Measurements from ENCODE around the gene POLR3E. TPM values are rescaled to one million over a fixed set of nuclear protein-coding genes. Genes with fewer than 3 reads are reported as not detected.

Gene POLR3E
- total and polyA plus RNA-seq, 7 experiments from 2014 or later: 11.8 to 232 (median 107) TPM

DNA sequence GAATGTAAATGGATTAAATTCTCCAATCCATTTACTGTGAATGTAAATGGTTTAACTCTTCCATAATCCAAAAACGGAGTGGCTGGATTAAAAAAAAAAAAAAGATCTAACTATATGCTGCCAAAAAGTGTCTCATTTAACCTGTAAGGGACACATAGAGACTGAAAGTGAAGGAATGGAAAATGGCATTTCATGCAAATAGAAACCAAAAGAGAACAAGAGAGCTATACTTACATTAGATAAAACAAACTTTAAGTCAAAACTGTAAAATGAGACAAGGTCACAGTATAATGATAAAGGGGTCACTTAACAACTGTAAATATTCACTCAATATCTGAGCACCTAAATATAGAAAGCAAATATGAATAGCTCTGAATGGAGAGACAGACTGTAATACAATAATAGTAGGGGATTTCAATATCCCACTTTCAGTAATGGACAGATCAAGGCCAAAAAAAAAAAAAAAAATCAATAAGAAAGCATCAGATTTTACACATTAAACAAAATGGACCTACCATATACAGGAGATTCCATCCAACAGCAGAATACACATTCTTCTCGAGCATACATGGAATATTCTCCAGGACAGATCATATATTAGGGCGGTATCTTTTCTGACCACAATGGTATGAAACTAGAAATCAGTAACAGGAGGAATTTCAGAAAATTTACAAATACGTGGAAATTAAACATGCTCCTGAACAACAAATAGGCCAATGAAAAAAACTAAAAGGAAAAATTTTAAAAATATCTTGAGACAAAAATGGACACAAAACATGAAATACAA is 40.8 kb downstream of the POLR3E start:
- peaks cover 0 to 34% (median 7%) of the 10 kb centered on the region in 3 experiments for H3K9me3 ChIP-seq (ENCODE audit: control insufficient read depth in 2 of 3, low read length in 3 of 3)
- H3K4me1 Mint-ChIP-seq: peaks cover 2 to 28% (median 26%) of the 10 kb centered on the region in 7 donors
- ChIA-PET POLR2A (interaction anchor here (1.0 to 3.4 kb wide), 4 partner anchors 20 to 35 kb away, joined by 3 to 19 read pairs (median 6); no protein-coding TSS in a partner anchor), CTCF (interaction anchor here (0.6 to 1.5 kb wide), 2 partner anchors 20 to 1147 kb away, joined by 4 to 6 read pairs; no protein-coding TSS in a partner anchor)
- no peaks in the 10 kb centered on the region for H3K4me1 ChIP-seq (ENCODE audit: control insufficient read depth in 2 of 2, insufficient read depth in 2 of 2, low read length in 2 of 2)
- H3K27me3 Mint-ChIP-seq: no peaks in the 10 kb centered on the region
- H3K27ac Mint-ChIP-seq: peak overlapping the region in 7 of 9 donors; percentile 11 to 80 (median 23)
- H3K4me3 Mint-ChIP-seq: no peak overlapping the region
- H3K36me3 Mint-ChIP-seq: peaks cover 41 to 90% (median 89%) of the 10 kb centered on the region in 5 donors
- no peak for DNase-seq
- peaks cover 11 to 72% (median 25%) of the 10 kb centered on the region in 11 donors for H3K9me3 Mint-ChIP-seq
- no peak overlapping the region for H3K4me3 ChIP-seq (ENCODE audit: low read length)
- intact Hi-C loops (cut with micrococcal nuclease): loop anchor here in 1 of 2 donors (2.0 to 5.0 kb wide), 2 partner anchors 17 to 34 kb away; partner anchors contain the start of gene CDR2
- ATAC-seq: no peak
- no peak overlapping the region for H3K27ac ChIP-seq (ENCODE audit: low read depth, low read length)
- H3K36me3 ChIP-seq (ENCODE audit: control insufficient read depth in 2 of 3, insufficient read depth in 3 of 3, low read length in 3 of 3): peaks cover 19 to 37% (median 21%) of the 10 kb centered on the region in 3 experiments
- no peaks in the 10 kb centered on the region for H3K27me3 ChIP-seq (ENCODE audit: control insufficient read depth in 2 of 2, insufficient read depth in 2 of 2, low read length in 2 of 2)

DNA sequence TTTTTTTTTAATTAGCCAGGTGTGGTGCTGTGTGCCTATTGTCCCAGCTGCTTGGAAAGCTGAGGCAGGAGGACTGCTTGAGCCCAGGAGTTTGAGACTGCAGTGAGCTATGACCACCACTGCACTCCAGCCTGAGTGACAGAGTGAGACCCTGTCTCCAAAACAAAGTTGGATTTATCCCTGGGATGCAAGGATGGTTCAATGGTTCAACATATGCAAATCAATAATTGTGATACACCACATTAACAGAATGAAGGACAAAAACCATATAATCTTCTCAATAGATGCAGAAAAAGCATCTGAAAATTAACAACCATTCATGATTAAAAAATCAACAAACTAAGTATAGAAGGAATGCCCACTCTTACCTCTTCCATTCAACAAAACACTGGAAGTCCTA is 43.7 kb downstream of the POLR3E start:
- Mint-ChIP-seq H3K4me3 (no peak overlapping the region), H3K4me1 (peaks cover 2 to 25% (median 22%) of the 10 kb centered on the region in 7 donors), H3K9me3 (peaks cover 11 to 62% (median 25%) of the 10 kb centered on the region in 11 donors), H3K27me3 (no peaks in the 10 kb centered on the region), H3K27ac (peak overlapping the region in 4 of 9 donors; percentile 0 to 59 (median 34)), H3K36me3 (peaks cover 28 to 83% (median 70%) of the 10 kb centered on the region in 5 donors)
- peaks cover 0 to 19% (median 8%) of the 10 kb centered on the region in 3 experiments for H3K36me3 ChIP-seq (ENCODE audit: control insufficient read depth in 2 of 3, insufficient read depth in 3 of 3, low read length in 3 of 3)
- no peak for ATAC-seq
- DNase-seq: no peak
- ChIA-PET CTCF (no interaction called here), POLR2A (interaction anchor here (0.6 kb wide), 1 partner anchor 12 kb away, joined by 3 read pairs; no protein-coding TSS in a partner anchor)
- H3K4me3 ChIP-seq (ENCODE audit: low read length): no peak overlapping the region
- H3K9me3 ChIP-seq (ENCODE audit: control insufficient read depth in 2 of 3, low read length in 3 of 3): peaks cover 0 to 33% (median 7%) of the 10 kb centered on the region in 3 experiments
- no peaks in the 10 kb centered on the region for H3K4me1 ChIP-seq (ENCODE audit: control insufficient read depth in 2 of 2, insufficient read depth in 2 of 2, low read length in 2 of 2)
- intact Hi-C loops (cut with micrococcal nuclease): loop anchor here in 1 of 2 donors (5.0 kb wide), 1 partner anchor 61 kb away; no protein-coding TSS in a partner anchor
- H3K27ac ChIP-seq (ENCODE audit: low read depth, low read length): no peak overlapping the region
- no peaks in the 10 kb centered on the region for H3K27me3 ChIP-seq (ENCODE audit: control insufficient read depth in 2 of 2, insufficient read depth in 2 of 2, low read length in 2 of 2)

DNA sequence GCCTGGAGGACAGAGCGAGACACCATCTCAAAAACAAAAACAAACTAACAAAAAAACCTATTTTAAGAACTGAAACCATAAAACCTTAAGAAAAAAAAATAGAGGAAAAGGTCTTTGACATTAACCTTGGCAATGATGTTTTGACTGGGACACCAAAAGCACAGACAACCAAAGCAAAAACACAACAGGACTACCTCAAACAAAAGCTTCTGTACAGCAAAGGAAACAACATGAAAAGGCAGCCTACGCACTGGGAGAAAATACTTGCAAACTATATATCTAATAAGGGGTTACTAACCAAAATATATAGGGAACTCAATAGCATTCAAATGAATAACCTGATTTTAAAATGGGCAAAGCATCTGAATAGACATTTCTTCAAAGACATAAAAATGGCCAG is 44.9 kb downstream of the POLR3E start:
- H3K36me3 Mint-ChIP-seq: peaks cover 24 to 80% (median 68%) of the 10 kb centered on the region in 5 donors
- peak overlapping the region in 8 of 9 donors; percentile 0 to 77 (median 30) for H3K27ac Mint-ChIP-seq
- ATAC-seq: no peak

GRCh38 chr16:22346483-22346882 is 49.3 kb downstream of the POLR3E start:
- H3K36me3 Mint-ChIP-seq: peaks cover 21 to 73% (median 52%) of the 10 kb centered on the region in 5 donors
- peaks cover 3 to 29% (median 24%) of the 10 kb centered on the region in 7 donors for H3K4me1 Mint-ChIP-seq
- Histone ChIP-seq H3K27me3 (ENCODE audit: control insufficient read depth in 2 of 2, insufficient read depth in 2 of 2, low read length in 2 of 2) (no peaks in the 10 kb centered on the region), H3K4me3 (ENCODE audit: low read length) (no peak overlapping the region), H3K4me1 (ENCODE audit: control insufficient read depth in 2 of 2, insufficient read depth in 2 of 2, low read length in 2 of 2) (no peaks in the 10 kb centered on the region), H3K36me3 (ENCODE audit: control insufficient read depth in 2 of 3, insufficient read depth in 3 of 3, low read length in 3 of 3) (peaks cover 0 to 47% (median 32%) of the 10 kb centered on the region in 3 experiments), H3K27ac (ENCODE audit: low read depth, low read length) (no peak overlapping the region), H3K9me3 (ENCODE audit: control insufficient read depth in 2 of 3, low read length in 3 of 3) (peaks cover 0 to under 1% (median 0%) of the 10 kb centered on the region in 3 experiments)
- H3K27ac Mint-ChIP-seq: peak overlapping the region in 8 of 9 donors; percentile 1 to 86 (median 66)
- no peak overlapping the region for H3K4me3 Mint-ChIP-seq
- intact Hi-C loops (cut with micrococcal nuclease): no loop called here
- ChIA-PET POLR2A (interaction anchor here (0.6 to 2.1 kb wide), 6 partner anchors 11 to 30 kb away, joined by 3 to 10 read pairs (median 4); no protein-coding TSS in a partner anchor), CTCF (no interaction called here)
- no peak for ATAC-seq
- H3K9me3 Mint-ChIP-seq: peaks cover 0 to 8% (median 2%) of the 10 kb centered on the region in 11 donors
- no peaks in the 10 kb centered on the region for H3K27me3 Mint-ChIP-seq
- no peak for DNase-seq

More for the DNA sequence above, 44.9 kb downstream of the POLR3E start:
- POLR2A ChIA-PET: interaction anchor here (1.6 kb wide), 1 partner anchor 31 kb away, joined by 6 read pairs; no protein-coding TSS in a partner anchor
- peaks cover 0 to 21% (median 2%) of the 10 kb centered on the region in 3 experiments for H3K9me3 ChIP-seq (ENCODE audit: control insufficient read depth in 2 of 3, low read length in 3 of 3)
- no peaks in the 10 kb centered on the region for H3K27me3 Mint-ChIP-seq
- no peaks in the 10 kb centered on the region for H3K27me3 ChIP-seq (ENCODE audit: control insufficient read depth in 2 of 2, insufficient read depth in 2 of 2, low read length in 2 of 2)
- no peaks in the 10 kb centered on the region for H3K4me1 ChIP-seq (ENCODE audit: control insufficient read depth in 2 of 2, insufficient read depth in 2 of 2, low read length in 2 of 2)
- H3K4me1 Mint-ChIP-seq: peaks cover 2 to 30% (median 26%) of the 10 kb centered on the region in 7 donors
- CTCF ChIA-PET: interaction anchor here (1.0 kb wide), 1 partner anchor 21 kb away, joined by 3 read pairs; no protein-coding TSS in a partner anchor
- peak overlapping the region in 2 of 10 donors; percentile 1 to 12 for H3K4me3 Mint-ChIP-seq
- intact Hi-C loops (cut with micrococcal nuclease): loop anchor here in 1 of 2 donors (5.0 kb wide), 1 partner anchor 60 kb away; no protein-coding TSS in a partner anchor
- H3K36me3 ChIP-seq (ENCODE audit: control insufficient read depth in 2 of 3, insufficient read depth in 3 of 3, low read length in 3 of 3): peaks cover 0 to 25% (median 8%) of the 10 kb centered on the region in 3 experiments
- H3K4me3 ChIP-seq (ENCODE audit: low read length): no peak overlapping the region
- H3K27ac ChIP-seq (ENCODE audit: low read depth, low read length): no peak overlapping the region
- peak in 3 of 9 donors; percentile 21 to 39 (median 27) for DNase-seq
- H3K9me3 Mint-ChIP-seq: peaks cover 5 to 50% (median 16%) of the 10 kb centered on the region in 11 donors

- Histone ChIP-seq H3K4me1 (ENCODE audit: control insufficient read depth in 2 of 2, insufficient read depth in 2 of 2, low read length in 2 of 2) (no peaks in the 10 kb centered on the region), H3K27me3 (ENCODE audit: control insufficient read depth in 2 of 2, insufficient read depth in 2 of 2, low read length in 2 of 2) (no peaks in the 10 kb centered on the region), H3K36me3 (ENCODE audit: control insufficient read depth in 2 of 3, insufficient read depth in 3 of 3, low read length in 3 of 3) (peaks cover 0 to 47% (median 32%) of the 10 kb centered on the region in 3 experiments), H3K27ac (ENCODE audit: low read depth, low read length) (no peak overlapping the region), H3K4me3 (ENCODE audit: low read length) (no peak overlapping the region), H3K9me3 (ENCODE audit: control insufficient read depth in 2 of 3, low read length in 3 of 3) (no peaks in the 10 kb centered on the region)
- Mint-ChIP-seq H3K4me3 (no peak overlapping the region), H3K27ac (peak overlapping the region; percentile 4 to 86 (median 69)), H3K9me3 (peaks cover 0 to 2% (median 0%) of the 10 kb centered on the region in 11 donors), H3K4me1 (peaks cover 3 to 32% (median 24%) of the 10 kb centered on the region in 7 donors), H3K36me3 (peaks cover 21 to 73% (median 51%) of the 10 kb centered on the region in 5 donors), H3K27me3 (no peaks in the 10 kb centered on the region)
- intact Hi-C loops (cut with micrococcal nuclease): no loop called here
- DNase-seq: no peak
- no peak for ATAC-seq
- ChIA-PET CTCF (interaction anchor here (0.6 kb wide), 1 partner anchor 16 kb away, joined by 3 read pairs; no protein-coding TSS in a partner anchor), POLR2A (interaction anchor here (0.5 to 1.7 kb wide), 4 partner anchors 10 to 100 kb away, joined by 3 to 5 read pairs (median 4); no protein-coding TSS in a partner anchor)
Observed at GRCh38 chr16:22347100-22347820, 50.1 kb downstream of the POLR3E start.

All from naive thymus-derived CD4-positive, alpha-beta T cell (primary cell).